Heart right ventricle (tissue), 16 donors: ENCODE measurements around the gene FAM193B. TPM values are rescaled to one million over a fixed set of nuclear protein-coding genes. Genes with fewer than 3 reads are reported as not detected.
A peak's percentile ranks its signal among the peaks of the same experiment; 100 is the strongest.

Source experiments
- ATAC-seq, 8 donors: fragments of 200-7000 bp; cut with Tn5 transposase; one replicate each; pipeline ENCODE4 v1.9.1; 2020; ENCODE audit warnings: mild to moderate bottlenecking in 8 of 8, moderate library complexity in 8 of 8, moderate number of reproducible peaks in 1 of 8
- DNase-seq, 2 donors: peaks; one replicate each; pipeline ENCODE4 v3.0.0-alpha.2; 2020
- H3K27ac ChIP-seq, 10 donors: fragments of 200-600 bp; sonication (generic) in 2 of 10; one replicate each; pipeline versions ENCODE4 v1.5.0 to v1.8.0; 2020 to 2022; ENCODE audit warnings: mild to moderate bottlenecking in 3 of 10
- H3K27me3 ChIP-seq, 7 donors: fragments of 200-600 bp; one replicate each; pipeline ENCODE4 v1.8.0; 2021 to 2022; ENCODE audit warnings: mild to moderate bottlenecking in 2 of 7
- H3K36me3 ChIP-seq, 9 donors: fragments of 200-600 bp; sonication (generic) in 1 of 9; one replicate each; pipeline versions ENCODE4 v1.5.0 to v1.8.0; 2020 to 2022; ENCODE audit warnings: mild to moderate bottlenecking in 2 of 9
- H3K4me1 ChIP-seq, 9 donors: fragments of 200-600 bp; sonication (generic) in 1 of 9; one replicate each; pipeline versions ENCODE4 v1.5.0 to v1.8.0; 2020 to 2022; ENCODE audit warnings: mild to moderate bottlenecking in 4 of 9
- H3K4me3 ChIP-seq, 10 donors: fragments of 200-600 bp; sonication (generic) in 2 of 10; one replicate each; pipeline versions ENCODE4 v1.5.0 to v1.8.0; 2020 to 2022; ENCODE audit warnings: mild to moderate bottlenecking in 7 of 10, moderate library complexity in 2 of 10
- H3K9me3 ChIP-seq, 11 donors: fragments of 200-600 bp in 10 of 11; sonication (generic) in 2 of 11; one replicate each; pipeline versions ENCODE4 v1.5.0 to v1.8.0; 2013 to 2022; ENCODE audit warnings: mild to moderate bottlenecking in 2 of 11, control low read depth in 1 of 11, moderate library complexity in 1 of 11
- CTCF ChIP-seq, 9 donors: fragments of 200-600 bp; sonication (generic) in 2 of 9; IDR thresholded peaks; one replicate each; pipeline versions ENCODE4 v1.5.0 to v1.8.0; 2021 to 2022; ENCODE audit warnings: antibody characterized with exemption in 9 of 9, mild to moderate bottlenecking in 5 of 9, moderate library complexity in 1 of 9
- WGBS, 2 donors: extraction: QIAGEN DNeasy Blood & Tissue Kit; methylation state at CpG; one replicate each; pipeline ENCODE4 v1.1.7; 2013; ENCODE audit warnings: inconsistent platforms in 1 of 2; 5-methylcytosine and 5-hydroxymethylcytosine counted together
- intact Hi-C, 10 donors: fragments of 100-400 bp; cut with DNase I; formaldehyde crosslinking; loops; one replicate each; pipeline versions ENCODE4 v1.11.1 to v1.14.2; 2022
- long read RNA-seq, 3 donors: library from polyadenylated mRNA; unstranded; transcript quantifications; one replicate each; pipeline ENCODE4 v2.0.0, GENCODE V29; 2020 to 2021
- polyA plus RNA-seq, 2 donors: library from polyadenylated mRNA; stranded (reverse); fragments of 200-250 nt; gene quantifications; one replicate each; pipeline ENCODE4 v1.2.3, GENCODE V29; 2013
- total RNA-seq, 10 donors: library from RNA; stranded (reverse); fragmentation: NEBNext Ultra II Directional in 3 of 10; extraction: Animal tissue kit (Norgen Biotek cat#: 25700) in 3 of 10; gene quantifications; one replicate each; pipeline versions ENCODE4 v1.2.1 to v1.2.4, GENCODE V29; 2021 to 2023
- donor health status: Arrhythmogenic right ventricular cardiomyopathy.
- donor health status: ischemic (EF 13 %, LVEDD 7.1; RV severe dilation, severe dysfunction).
- donor health status: healthy with polysubstance abuse.
- donor health status: DM: no; HTN: yes; CAD: no.
- donor health status: DM: no; HTN: no; CAD: no.
- donor health status: ischemic (EF 25% LVEDD 6.9; RV normal size, moderate dysfunction).
- donor health status: ischemic (EF 25% LVEDD 5.7; RV mildly dilated, moderate dysfunction).
- donor health status: healthy.
- donor health status: DM: yes; HTN: yes; CAD: no.
- donor health status: Ischemic cardiomyopathy.
- donor health status: ischemic (EF 35%, LVEDD 5.7; RV mildly dilated, moderate dysfunction).
- donor health status: nonischemic (EF 11% LVEDD 7.7; RV severe dilation, severe dysfunction).
- donor health status: DM: yes; HTN: yes; CAD: no.
- donor health status: PGD.
- donor health status: ischemic (EF 29% LVEDD 5.4; RV normal size, mild dysfunction).
- donor health status: nonischemic (EF 23%, LVEDD 6.1; RV moderate dilation, normal function).

The FAM193B gene
- total RNA-seq (10 to 100 TPM; 14.1 to 34.4 (median 20.1) TPM), polyA plus RNA-seq (100 to 1,000 TPM in 1 of 2 donors, 10 to 100 TPM in 1; 28.0 to 201 TPM)
- long read RNA-seq, donor 1, partial matches to known transcripts: 4 of 28 reads
- long read RNA-seq, donor 1, other reads (novel, unspliced or antisense): 20 of 28 reads
- long read RNA-seq, donor 2, partial matches to known transcripts: 5 of 36 reads
- long read RNA-seq, donor 2, other reads (novel, unspliced or antisense): 29 of 36 reads
- long read RNA-seq, donor 3, partial matches to known transcripts: 7 of 22 reads
- long read RNA-seq, donor 3, other reads (novel, unspliced or antisense): 12 of 22 reads

GRCh38 chr5:177554474-177555111, at the start of gene FAM193B:
Gene FAM193B, minus strand, starts transcription at chr5:177554563. Its CDS starts 105 bp downstream, at chr5:177554458.
- no peaks in the 10 kb centered on the region for H3K9me3 ChIP-seq
- peak within 1 kb of the TSS; percentile 68 to 99 (median 96) for H3K4me3 ChIP-seq
- ATAC-seq: peak; percentile 93 to 98 (median 96)
- TF ChIP-seq CTCF (IDR thresholded peaks at IDR 0.05): peak in 6 of 9 donors; percentile 11 to 36 (median 24)
- H3K4me1 ChIP-seq: peaks cover 9 to 48% (median 29%) of the 10 kb centered on the region in 9 donors
- no peaks in the 10 kb centered on the region for H3K27me3 ChIP-seq
- peak; percentile 93 to 95 for DNase-seq
- H3K36me3 ChIP-seq: peaks cover 0 to 30% (median 7%) of the 10 kb centered on the region in 9 donors
- WGBS, 2 donors: 9 to 12% methylated on average over 30 to 49 of the region's 49 CpGs
- intact Hi-C loops: loop anchor here in 2 of 10 donors (5.0 kb wide), 1 partner anchor 38 kb away; the partner anchor contains the start of gene TMED9 (in 2 of the 2)
- peak within 1 kb of the TSS; percentile 75 to 90 (median 86) for H3K27ac ChIP-seq

DNA sequence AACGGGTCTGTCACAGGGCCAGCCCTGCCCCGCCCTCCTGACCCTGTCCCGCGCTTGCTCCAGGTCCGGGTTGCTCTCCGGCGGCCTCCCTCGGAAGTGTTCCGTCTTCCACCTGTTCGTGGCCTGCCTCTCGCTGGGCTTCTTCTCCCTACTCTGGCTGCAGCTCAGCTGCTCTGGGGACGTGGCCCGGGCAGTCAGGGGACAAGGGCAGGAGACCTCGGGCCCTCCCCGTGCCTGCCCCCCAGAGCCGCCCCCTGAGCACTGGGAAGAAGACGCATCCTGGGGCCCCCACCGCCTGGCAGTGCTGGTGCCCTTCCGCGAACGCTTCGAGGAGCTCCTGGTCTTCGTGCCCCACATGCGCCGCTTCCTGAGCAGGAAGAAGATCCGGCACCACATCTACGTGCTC, 49.8 kb upstream of the FAM193B start:
- 92 to 93% methylated on average over 27 of the region's 27 CpGs for WGBS, 2 donors
- H3K9me3 ChIP-seq: no peaks in the 10 kb centered on the region
- H3K36me3 ChIP-seq: peaks cover 0 to 37% (median 0%) of the 10 kb centered on the region in 9 donors
- no peaks in the 10 kb centered on the region for H3K27me3 ChIP-seq
- H3K4me1 ChIP-seq: peaks cover 5 to 33% (median 18%) of the 10 kb centered on the region in 9 donors
- no peak overlapping the region for H3K27ac ChIP-seq
- DNase-seq: no peak
- H3K4me3 ChIP-seq: no peak overlapping the region
- intact Hi-C loops: no loop called here
- ATAC-seq: no peak
- TF ChIP-seq CTCF (IDR thresholded peaks at IDR 0.05): no peak

DNA sequence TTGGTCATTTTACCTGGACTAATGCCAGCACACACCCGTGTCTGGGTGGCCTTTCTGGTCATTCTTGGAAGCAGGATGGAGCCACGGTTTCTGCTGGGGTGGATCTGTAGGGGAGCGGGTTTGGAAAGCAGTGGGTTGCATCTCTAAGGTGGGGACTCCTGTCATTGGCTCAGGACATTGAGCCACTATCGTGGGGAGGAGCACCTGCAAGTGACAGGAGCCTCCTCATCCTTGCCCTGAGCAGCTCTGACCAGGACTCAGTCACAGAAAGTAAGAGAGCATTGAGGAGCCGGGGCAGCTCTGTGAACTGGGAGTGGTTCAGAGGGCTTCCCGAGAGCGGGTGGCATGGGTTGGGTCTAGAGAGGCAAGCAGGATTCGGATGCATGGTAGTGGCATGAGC, 49.3 kb upstream of the FAM193B start:
- Histone ChIP-seq H3K9me3 (no peaks in the 10 kb centered on the region), H3K4me1 (peaks cover 5 to 36% (median 20%) of the 10 kb centered on the region in 9 donors), H3K27ac (no peak overlapping the region), H3K4me3 (no peak overlapping the region), H3K36me3 (peaks cover 0 to 32% (median 0%) of the 10 kb centered on the region in 9 donors), H3K27me3 (no peaks in the 10 kb centered on the region)
- ATAC-seq: no peak
- intact Hi-C loops: no loop called here
- 81 to 87% methylated on average over 8 of the region's 8 CpGs for WGBS, 2 donors
- TF ChIP-seq CTCF (IDR thresholded peaks at IDR 0.05): no peak
- no peak for DNase-seq

GRCh38 chr5:177602458-177602830, 48.1 kb upstream of the FAM193B start:
- no peak overlapping the region for H3K4me3 ChIP-seq
- no peaks in the 10 kb centered on the region for H3K9me3 ChIP-seq
- no peak for ATAC-seq
- no peak for TF ChIP-seq CTCF (IDR thresholded peaks at IDR 0.05)
- intact Hi-C loops: no loop called here
- peaks cover 0 to 24% (median 0%) of the 10 kb centered on the region in 9 donors for H3K36me3 ChIP-seq
- no peaks in the 10 kb centered on the region for H3K27me3 ChIP-seq
- 90 to 91% methylated on average over 4 of the region's 4 CpGs for WGBS, 2 donors
- H3K4me1 ChIP-seq: peaks cover 5 to 32% (median 22%) of the 10 kb centered on the region in 9 donors
- no peak overlapping the region for H3K27ac ChIP-seq
- no peak for DNase-seq
